NCI-H1105 (cell line): ENCODE measurements around the gene LIMS2.

ENCODE experiments used
- DNase-seq: peaks from one replicate; lab custom pipeline; 2025; lab: John Stamatoyannopoulos, UW

The LIMS2 gene

DNA sequence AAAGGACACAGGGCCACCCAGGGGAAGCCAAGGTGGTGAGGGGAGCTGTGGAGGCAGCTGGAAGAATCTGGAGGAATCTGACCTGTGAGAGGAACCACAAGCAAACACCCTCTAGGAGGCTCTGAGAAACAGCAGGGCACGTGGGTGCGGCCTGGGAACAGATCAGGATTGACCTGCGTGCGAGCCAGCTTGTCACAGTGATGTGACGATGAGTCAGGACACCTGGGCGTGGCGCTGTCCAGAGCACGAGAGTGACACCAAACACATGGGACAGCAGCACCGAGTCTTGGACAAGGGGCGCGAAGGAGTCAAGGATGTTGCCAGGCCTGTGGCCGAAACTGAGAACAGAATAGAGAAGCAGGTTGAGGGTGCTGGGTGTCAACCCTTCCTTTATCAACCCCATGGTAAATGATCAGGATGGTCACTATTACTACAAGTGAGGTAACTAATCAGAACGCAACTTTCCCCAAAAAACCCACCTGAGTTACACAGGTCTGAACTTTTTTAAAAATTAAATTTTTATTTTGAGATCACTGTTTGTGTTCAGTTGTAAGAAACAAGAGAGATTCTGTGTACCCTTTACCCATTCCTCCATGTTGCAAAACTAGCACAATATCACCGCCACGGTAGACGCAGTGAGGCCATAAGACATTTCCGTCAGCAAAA, 25.3 kb upstream of the LIMS2 start:
- DNase-seq, result no peak

DNA sequence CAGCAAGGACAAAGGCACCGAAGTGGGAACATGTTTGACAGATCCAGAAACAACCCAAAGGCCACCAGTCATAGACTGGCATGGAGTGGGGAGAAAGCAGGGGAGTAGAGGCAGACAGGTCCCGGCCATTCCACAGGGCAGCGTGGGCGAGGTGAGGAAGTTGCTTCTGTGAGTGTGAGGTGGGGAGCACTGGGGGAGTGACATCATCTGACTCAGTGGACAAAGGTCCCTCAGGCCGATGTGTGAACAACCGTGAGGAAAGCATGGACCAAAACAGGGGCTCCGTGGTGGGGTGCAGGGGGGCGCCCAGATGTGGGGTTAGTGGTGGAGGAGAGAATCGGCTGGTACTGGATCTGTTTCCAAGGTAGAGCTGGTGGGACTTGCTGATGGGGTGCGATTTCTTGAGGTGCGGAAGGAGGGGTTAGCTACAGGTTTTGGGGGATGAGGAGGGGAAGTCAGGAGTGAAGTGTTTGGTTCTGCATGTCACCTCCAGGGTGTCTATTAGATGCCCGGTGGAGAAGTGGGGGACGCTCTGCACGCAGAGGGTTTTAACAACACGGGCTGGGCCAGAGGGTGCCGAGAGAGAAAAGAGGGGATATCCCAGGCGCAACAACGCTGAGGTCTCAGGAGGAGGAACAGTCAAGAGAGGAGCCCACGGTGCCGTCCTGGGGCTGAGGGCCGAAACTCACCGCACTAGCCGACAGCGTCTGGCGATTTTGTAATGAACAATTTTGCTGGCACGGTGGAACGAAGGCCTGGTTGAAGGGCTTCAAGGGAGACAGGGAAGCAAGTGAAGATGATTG, 23.4 kb upstream of the LIMS2 start:
- DNase-seq, result no peak

DNA sequence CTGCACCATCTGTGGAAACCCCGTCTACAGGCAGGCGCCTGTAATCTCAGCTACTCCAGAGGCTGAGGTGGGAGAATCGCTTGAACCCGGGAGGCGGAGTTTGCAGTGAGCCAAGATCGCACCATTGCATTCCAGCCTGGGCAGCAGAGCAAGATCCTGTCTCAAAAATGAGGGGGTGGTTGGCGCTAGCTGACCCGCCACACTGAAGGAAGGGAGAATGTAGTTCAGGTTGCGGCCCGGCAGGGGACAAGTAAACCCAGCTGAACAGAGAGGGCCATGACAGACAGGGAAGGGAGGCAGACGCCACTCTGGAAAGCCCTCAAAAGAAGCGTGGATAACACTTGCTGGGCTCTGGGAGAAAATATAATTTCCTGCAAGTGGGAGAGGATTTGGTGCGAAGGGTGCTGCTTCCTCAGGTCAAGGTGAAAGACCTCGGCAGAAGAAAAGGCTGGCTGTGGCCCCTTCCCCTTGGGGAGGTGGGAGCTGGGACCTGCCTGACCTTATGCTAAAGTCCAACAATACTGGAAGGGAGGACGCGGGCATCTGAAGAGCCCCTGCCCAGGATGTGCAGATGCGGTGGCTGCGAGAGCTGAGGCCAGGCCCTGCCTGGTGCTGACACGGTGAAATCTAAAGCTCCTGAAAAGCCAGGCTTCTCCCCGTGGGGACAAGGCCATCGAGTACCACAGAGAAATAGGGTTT, 22.3 kb upstream of the LIMS2 start:
- no peak for DNase-seq

DNA sequence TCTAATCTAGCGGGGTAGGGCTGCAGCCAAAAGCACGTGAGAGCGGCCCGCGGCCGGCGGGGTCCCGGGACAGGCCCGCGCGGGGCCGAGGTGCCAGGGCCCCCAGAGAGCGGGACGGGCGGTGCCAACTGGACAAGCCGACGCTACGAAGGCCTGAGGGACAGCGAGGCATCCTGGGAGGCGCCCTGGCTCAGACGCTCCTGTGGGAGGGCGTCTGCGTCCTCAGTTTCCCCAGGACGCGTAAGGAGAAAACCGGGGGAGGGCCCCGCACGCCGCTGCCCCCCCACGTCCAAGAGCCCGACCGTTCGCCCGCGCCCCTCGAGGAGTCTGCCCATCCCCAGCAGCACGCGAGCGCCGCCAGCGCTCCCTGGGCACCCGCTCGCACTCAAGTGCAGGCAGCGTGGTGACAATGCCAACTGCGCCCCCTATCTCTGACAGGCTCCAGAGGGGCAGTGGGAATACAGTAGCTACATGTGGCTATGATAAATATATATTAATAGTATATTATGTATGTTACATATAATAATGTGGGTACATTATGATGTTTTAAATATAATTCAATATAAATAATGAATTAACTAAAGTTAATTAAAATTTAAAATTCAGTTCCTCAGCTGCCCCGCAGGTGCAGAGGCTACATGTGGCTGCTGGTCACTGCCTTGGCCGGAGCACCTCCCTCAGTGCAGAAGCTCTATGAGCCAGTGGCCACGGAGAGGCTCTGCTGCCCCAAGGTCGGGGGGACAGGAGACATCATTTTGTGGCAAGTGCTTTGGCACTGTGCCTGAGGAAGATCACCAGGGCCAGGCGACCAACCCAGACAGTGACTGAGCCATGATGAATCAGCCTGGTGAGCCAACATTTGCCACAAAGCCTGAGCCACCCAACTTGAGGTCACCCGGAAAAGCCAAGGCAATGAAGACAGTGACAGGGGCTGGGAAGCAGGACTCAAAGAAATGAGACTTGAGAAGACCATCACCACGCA, 20.5 kb upstream of the LIMS2 start:
- no peak for DNase-seq

DNA sequence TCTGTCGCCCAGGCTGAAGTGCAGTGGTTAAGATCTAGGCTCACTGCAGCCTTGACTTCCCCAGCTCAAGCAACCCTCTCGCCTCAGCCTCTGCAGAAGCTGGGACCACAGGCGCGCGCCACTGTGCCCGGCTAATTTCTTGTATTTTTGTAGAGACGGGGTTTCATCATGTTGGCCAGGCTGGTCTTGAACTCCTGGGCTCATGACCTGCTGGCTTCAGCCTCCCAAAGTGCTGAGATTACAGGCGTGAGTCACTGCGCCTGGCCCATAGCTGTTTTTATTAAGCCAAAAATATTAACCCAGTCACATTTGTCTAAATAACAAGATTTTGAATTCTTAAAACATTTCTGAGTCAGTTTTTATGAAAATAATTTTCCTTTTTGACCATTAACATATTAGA, 19.7 kb upstream of the LIMS2 start:
- no peak for DNase-seq

DNA sequence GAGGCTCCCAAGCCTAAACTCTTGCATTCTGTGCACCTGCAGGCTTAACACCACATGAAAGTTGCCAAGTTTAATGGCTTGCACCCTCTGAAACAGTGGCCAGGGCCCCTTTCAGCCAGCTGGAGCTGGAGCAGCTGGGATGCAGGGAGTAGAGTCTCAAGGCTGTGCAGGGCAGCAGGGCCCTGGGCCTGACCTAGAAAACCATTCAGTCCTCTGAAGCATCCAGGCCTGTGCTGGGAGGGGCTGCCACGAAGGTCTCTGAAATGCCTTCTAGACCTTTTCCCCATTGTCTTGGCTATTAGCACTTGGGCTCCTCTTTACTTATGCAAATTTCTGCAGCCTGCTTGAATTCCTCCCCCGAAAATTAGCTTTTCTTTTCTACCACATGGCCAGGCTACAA, 15.4 kb upstream of the LIMS2 start:
- DNase-seq, result no peak

DNA sequence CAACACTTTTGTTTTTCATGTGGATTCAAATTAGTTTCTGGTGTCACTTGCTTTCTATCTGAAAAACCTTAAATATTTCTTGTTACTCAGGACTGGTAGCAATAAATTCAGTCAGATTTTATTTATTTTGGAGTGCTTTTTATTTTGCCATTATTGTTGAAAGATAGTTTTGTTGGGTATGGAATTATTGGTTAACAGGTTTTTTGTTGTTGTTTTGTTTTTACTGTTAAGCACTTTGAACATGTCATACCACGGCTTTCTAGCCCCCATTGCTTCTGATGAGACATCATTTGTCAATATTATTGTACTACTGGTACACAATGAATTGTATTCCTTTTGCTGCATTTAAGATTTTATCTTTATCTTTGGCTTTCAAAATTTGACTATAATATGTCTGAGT, 13.1 kb upstream of the LIMS2 start:
- DNase-seq, result no peak

DNA sequence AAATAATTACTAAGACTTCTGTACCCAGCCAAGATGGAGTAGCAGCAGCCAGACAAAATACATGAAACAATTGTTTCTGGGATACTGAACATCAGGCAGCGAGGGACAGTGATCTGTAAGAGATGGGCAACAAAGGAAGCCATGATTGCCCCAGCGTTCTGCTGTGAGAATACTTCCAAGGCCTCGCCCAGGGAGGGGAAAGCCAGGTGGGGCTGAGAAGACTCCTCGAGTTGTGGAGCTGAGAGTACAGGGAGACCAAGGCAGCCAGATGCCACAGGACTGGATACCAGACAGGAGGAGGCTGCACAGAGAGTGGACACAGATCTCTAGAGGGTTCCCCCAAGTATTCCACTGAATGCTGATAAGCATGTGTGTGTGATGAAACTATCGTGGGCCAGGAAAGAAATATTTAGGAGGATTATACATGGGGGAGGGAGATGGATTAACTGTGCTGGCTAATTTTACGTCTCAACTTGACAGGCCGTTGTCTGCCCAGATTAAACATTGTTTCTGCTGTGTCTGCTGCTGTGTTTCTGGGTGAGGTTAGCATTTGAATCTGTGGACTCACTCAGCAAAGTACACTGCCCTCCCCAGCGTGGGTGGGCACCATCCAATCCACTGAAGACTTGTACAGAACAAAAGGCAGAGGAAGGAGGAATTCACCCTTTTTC, 10.2 kb upstream of the LIMS2 start:
- DNase-seq, result no peak

DNA sequence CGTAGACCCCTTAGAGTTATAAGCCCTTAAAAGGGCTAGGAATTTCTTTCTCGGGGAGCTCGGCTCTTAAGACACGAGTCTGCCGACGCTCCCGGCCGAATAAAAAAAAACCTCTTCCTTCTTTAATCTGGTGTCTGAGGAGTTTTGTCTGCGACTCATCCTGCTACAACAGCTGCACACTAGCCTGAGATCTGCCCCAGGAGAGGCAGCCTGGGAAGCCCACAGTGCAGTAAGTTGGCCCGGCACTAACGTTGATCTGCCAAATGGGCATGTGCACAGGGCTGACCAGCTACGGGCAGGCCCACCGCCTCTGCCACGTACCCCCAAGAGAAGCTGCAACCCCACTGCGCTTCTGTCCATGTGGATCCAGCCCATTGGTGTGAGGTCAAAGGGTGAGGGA, 8.4 kb upstream of the LIMS2 start:
- DNase-seq, result no peak

DNA sequence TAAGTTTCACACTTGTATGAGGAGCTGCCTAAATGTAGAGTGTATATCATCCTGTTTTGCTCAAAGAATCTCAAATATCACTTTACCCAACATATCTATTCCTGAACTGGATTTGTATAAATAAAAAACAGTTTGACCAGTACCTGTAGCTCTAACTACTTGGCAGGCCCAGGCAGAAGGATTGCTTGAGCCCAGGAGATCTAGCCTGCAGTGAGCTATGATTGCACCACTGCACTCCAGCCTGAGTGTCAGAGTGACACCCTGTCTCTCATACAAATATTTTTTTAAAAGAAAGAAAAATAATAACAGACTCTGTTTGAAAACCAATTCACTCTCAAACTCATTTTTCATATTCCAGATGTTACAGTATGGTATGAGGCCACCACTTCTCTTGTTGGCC, 7.7 kb upstream of the LIMS2 start:
- DNase-seq, result no peak

DNA sequence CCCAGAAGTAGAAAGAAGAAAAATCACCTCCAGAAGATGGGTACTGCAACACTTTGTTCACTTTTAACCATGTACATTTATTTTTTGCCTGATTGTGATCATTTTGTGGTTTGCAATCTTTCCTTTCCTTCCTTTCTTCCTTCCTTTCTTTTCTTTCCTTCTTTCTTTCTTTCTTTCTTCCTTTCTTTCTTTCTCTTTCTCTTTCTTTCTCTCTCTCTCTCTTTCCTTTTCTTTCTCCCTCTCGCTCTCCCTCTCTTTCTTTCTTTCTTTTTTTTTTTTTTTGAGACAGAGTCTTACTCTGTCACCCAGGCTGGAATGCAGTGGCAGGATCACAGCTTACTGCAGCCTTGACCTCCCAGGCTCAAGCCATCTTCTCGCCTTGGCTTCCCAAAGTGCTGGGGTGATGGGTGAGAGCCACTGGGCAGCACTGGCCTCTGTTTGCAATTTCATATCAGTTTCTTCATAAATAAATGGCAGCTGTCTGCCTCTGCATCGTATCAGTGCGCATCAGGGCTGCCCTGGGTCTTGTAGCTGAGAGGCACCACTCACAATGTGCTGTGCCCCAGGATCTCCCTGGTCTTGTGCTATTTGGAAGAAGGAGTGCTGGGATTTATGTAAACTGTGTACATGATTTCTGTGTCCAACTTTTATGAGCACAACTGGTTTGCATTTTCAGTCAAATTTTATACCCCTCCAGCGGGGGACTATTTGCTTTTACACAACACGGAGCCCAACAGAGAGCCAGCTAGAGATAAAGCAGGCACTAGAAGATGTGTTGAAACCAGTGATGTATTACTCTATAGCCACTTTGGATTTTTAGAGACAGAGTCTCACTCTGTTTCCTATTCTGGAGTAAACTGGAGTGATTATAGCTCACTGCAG, 6.9 kb upstream of the LIMS2 start:
- no peak for DNase-seq

DNA sequence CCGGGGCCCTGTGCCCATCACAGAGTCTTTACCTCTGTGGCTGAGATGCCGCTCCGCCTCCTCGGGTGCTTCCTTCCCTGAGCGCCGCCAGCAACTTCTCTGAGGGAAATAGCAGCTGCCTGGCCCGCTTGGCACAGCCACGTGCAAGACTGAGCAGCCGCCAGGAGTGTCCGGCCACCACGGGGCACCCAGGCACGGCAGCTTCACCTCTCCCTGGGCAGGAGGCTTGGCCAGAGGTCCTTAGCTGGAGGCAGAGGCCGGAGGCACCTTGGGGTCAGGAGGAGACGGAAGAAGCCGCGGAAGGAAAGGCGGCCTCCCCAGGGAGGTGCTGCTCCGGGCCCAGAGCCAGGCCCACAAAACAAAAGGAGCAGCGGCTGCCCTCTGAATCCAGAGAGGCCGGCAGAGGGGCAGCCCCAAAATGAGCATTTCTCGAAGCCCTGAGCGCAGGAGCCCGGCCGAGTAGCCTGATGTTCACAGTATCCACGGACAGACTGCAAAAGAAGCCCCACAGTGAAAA, 6.0 kb upstream of the LIMS2 start:
- no peak for DNase-seq

DNA sequence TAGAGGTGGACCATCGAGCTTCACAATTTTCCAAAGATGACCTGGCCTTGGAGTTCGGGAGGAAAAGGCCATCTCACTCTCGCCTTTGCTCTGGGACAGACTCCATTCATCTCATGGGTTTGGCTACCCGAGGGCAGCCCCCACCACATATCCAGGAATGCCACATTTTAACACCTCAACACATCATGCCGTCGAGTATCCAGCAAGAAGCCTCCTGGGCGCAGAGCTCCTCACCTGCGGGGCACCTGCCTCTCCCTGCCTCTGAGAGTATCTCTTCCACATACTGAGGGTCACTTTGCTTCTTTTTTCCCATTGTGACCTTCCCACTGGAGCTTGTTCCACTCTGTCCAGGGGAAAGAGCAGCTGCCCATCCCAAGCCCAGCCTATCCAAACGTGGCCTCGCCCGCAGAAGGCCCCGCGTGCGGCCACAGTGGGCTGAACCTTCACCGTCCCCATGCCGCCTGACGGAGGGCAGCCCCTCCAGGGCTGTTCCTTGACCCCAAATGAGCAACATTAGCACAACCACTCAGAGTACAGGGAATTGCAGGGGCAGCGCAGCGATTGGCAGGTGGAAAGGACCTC, 5.5 kb upstream of the LIMS2 start:
- no peak for DNase-seq

DNA sequence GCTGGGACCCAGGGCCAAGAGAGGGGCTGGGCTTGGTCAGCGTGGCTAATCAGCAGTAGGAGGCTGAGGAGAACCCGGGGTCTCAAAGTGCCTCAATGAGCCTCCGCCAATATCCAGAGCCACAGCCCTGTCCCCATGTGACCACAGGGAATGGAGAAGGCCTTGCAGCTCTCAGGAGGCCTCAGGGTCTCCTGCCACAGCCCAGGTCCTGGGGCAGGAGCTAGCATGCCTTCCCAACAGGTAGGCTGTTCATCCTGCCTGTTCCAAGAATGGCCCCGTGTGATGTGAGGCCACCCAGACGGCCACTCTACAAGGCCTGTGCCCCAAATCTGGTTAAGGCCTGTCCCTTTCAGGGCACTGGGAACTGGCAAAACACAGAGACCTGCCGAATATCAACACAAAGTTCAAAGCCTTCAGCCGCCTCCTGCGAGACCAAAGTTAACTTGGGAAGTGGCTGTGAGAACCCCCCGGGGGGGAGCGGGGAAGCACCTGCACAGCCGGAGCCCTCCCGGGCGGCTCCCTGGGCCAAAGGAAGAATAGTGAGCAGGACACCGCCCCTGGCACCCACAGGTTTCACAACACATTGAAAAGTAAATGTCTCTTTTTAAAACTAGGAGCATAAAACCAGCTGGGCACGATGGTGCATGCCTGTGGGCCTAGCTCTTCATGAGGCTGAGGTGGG, 4.5 kb upstream of the LIMS2 start:
- no peak for DNase-seq

DNA sequence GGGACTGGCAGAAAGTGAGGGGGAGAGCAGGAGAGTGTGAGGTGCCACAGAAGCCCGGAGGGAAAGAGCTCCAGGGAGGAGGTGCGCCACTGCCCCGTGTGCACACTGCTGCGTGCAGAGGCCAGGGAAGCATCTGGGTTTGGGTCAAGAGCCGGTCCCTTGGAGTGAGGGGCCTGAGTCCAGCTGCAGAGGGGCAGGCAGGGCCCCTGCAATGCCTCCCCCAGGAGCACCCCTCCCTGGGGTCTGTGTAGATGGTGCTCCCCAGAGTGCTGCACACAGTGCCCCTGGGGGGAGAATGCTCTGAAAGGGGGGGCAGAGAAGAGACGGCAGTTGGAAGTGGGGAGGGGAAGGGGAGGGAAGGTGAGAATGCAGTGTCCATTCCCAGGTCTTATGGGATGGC, 3.7 kb upstream of the LIMS2 start:
- no peak for DNase-seq

DNA sequence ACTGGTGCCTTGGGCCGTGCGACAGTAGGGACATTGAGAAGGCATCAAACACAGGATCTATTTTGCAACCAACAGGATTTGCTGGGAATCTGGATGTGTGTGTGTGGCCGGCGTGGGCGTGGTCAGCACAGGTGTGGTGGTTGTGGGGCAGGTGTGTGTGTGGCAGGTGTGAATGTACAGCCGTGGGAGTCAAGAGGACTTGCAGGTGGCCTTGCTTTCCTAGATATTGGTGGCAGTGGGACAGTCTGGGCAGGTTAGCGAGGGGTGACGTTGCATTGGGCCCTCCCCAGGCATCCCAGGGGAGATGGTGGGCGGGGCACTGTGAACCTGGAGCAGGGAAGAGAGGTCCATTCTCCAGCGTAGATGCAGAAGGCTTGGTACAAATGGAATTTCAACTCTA, 3.2 kb upstream of the LIMS2 start:
- no peak for DNase-seq

DNA sequence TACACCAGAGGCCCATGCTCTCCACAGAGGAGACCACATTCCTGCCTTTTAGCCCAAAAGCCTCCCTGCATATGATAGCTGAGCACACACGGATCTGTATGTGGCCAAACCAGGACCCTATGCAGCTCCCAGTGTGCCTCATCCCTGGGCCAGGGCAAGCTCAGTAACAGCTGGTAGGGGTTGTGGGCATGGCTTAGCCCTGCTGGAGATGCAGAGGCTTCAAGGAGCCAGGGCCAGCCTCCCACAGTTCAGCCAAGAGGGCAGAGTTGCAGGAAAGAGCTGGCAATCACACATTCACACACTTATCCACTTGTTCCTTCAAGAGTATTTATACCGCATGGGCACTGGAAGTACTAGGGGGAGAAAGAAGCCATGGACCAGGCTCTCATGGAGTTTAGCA, 1.6 kb upstream of the LIMS2 start:
- no peak for DNase-seq

DNA sequence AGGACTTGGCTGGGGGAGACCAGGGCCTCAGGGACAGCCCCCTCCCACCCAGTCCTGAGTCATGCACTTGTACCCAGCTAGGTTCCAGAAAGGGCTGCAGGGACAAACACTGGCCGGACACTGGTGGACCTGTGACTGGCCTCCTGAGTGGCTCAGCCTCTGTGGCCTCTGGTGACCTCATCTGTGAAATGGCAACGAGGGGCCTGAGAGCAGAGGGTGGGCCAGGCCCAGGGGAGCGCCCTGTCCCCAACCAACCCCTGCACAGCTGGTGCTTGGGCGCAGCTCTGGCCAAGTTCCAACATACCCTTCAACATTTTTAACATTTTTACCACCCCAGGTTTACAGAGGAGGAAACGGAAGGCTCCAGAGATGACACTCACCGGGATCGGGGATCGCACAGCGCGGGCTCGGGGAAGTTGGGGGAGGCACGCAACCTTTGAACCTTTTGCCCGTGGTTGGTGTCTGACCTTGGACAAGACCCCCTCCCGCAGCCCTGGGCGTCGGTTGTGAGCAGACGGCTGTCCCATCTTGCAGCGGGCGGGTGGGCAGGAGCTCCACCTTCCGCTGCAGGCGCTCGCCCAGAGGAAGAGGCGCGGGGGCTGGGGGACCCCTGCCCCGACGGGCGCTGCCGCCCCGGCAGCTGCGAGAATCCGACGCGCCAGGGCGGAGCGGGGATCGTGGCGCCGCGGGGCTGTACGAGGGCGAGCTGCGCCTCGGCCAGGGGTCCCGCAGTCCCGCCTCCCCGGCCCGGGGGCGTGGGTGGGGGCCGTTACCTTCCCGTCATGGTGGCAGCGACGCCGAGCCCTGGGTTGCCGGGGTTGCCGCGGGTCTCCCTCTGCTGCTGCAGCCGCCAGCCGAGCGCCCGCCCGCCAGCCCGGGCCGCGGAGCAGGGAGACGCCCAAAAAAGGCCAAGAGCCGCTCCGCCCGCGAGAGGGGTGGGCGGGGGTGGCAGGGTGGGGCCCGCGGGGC, 805 bp downstream of the LIMS2 start:
- no peak for DNase-seq
